Gastroesophageal sphincter (tissue), 4 donors: Measurements from ENCODE around the gene ZNF410. TPM values are rescaled to one million over a fixed set of nuclear protein-coding genes. Genes with fewer than 3 reads are reported as not detected.
A peak's percentile ranks its signal among the peaks of the same experiment; 100 is the strongest.

Experiments
- ATAC-seq: fragments of 150-250 bp; one replicate; pipeline ENCODE4 v1.9.1; 2016; ENCODE audit warnings: mild to moderate bottlenecking, moderate library complexity
- H3K27ac ChIP-seq, 4 donors: fragments of 200-600 bp; sonication (generic) in 3 of 4; 1 replicate in 3 of 4; 2 replicates in 1 of 4; pipeline ENCODE4 v1.5.1; 2016 to 2019
- H3K27me3 ChIP-seq: fragments of 200-600 bp; sonication (generic); one replicate; pipeline ENCODE4 v1.5.1; 2019
- H3K36me3 ChIP-seq, 2 donors: fragments of 200-600 bp; sonication (generic); one replicate each; pipeline ENCODE4 v1.5.1; 2019; ENCODE audit warnings: control low read depth in 1 of 2
- H3K4me1 ChIP-seq, 3 donors: fragments of 200-600 bp; sonication (generic); 1 replicate in 2 of 3; 2 replicates in 1 of 3; pipeline ENCODE4 v1.5.1; 2016 to 2019; ENCODE audit warnings: control low read depth in 2 of 3
- H3K4me3 ChIP-seq, 2 donors: fragments of 200-600 bp; sonication (generic); one replicate each; pipeline ENCODE4 v1.5.1; 2019; ENCODE audit warnings: mild to moderate bottlenecking in 1 of 2, moderate library complexity in 1 of 2
- H3K9me3 ChIP-seq, 3 donors: fragments of 200-600 bp; sonication (generic); one replicate each; pipeline ENCODE4 v1.5.1; 2017 to 2019; ENCODE audit warnings: control low read depth in 2 of 3
- CTCF ChIP-seq, 4 experiments: fragments of 200-600 bp in 2 of 4; fragments of 450-650 bp in 2 of 4; sonication (generic) in 1 of 4; IDR thresholded peaks; one replicate each; pipeline ENCODE4 v1.5.1; 2017 to 2019; ENCODE audit warnings: antibody characterized with exemption in 4 of 4, mild to moderate bottlenecking in 2 of 4, moderate library complexity in 2 of 4
- EP300 ChIP-seq: sonication (generic); formaldehyde crosslinking; IDR thresholded peaks from one replicate; pipeline ENCODE4 v1.6.1; 2017; ENCODE audit warnings: antibody characterized with exemption, mild to moderate bottlenecking
- POLR2A ChIP-seq, 2 donors: fragments of 450-650 bp; IDR thresholded peaks; one replicate each; pipeline ENCODE4 v1.6.1; 2017; ENCODE audit warnings: antibody characterized with exemption in 2 of 2, mild to moderate bottlenecking in 2 of 2, moderate library complexity in 1 of 2
- POLR2AphosphoS5 ChIP-seq: sonication (generic); formaldehyde crosslinking; IDR thresholded peaks from one replicate; pipeline ENCODE4 v1.6.1; 2017; ENCODE audit warnings: antibody characterized with exemption
- WGBS, 2 donors: methylation state at CpG; one replicate each; pipeline ENCODE4 v1.1.5; 2018; ENCODE audit warnings: low coverage in 1 of 2; 5-methylcytosine and 5-hydroxymethylcytosine counted together
- total RNA-seq, 4 donors: library from RNA; depleted of rRNA; stranded (reverse); fragments of >200 nt; gene quantifications; one replicate each; pipeline ENCODE4 v1.1.0, GENCODE V29; 2016

The ZNF410 gene
- total RNA-seq, 4 donors from 2014 or later, result 41.7 to 62.3 (median 52.5) TPM

- 0 to 2% methylated on average over 2 to 7 of the region's 7 CpGs for WGBS, 2 donors
- no peak for ATAC-seq
- peak overlapping the region; percentile 86 to 94 (median 92) for H3K27ac ChIP-seq
- no peaks in the 10 kb centered on the region for H3K27me3 ChIP-seq
- peak overlapping the region; percentile 88 for H3K4me3 ChIP-seq
- TF ChIP-seq POLR2AphosphoS5 (no peak), POLR2A (IDR thresholded peaks at IDR 0.05) (no peak), CTCF (IDR thresholded peaks at IDR 0.05) (no peak), EP300 (no peak)
- no peaks in the 10 kb centered on the region for H3K36me3 ChIP-seq
- peaks cover 0 to 49% (median 7%) of the 10 kb centered on the region in 3 donors for H3K4me1 ChIP-seq
- H3K9me3 ChIP-seq, result no peaks in the 10 kb centered on the region
Measured at GRCh38 chr14:73887318-73887616, 608 bp downstream of the ZNF410 start.

GRCh38 chr14:73887694-73888459, 1.2 kb downstream of the ZNF410 start:
- no peak for ATAC-seq

GRCh38 chr14:73888460-73888725, 1.7 kb downstream of the ZNF410 start:
- Histone ChIP-seq H3K36me3 (peaks cover 0 to 8% of the 10 kb centered on the region in 2 donors), H3K27me3 (no peaks in the 10 kb centered on the region), H3K27ac (peak overlapping the region in 1 of 4 donors; percentile 89), H3K4me3 (no peak overlapping the region), H3K4me1 (peaks cover 0 to 49% (median 7%) of the 10 kb centered on the region in 3 donors), H3K9me3 (no peaks in the 10 kb centered on the region)
- ATAC-seq, result no peak
- WGBS, 2 donors, result 39 to 40% methylated on average over 3 of the region's 3 CpGs
- TF ChIP-seq EP300, result no peak
- TF ChIP-seq CTCF (IDR thresholded peaks at IDR 0.05), result no peak
- no peak for TF ChIP-seq POLR2AphosphoS5
- no peak for TF ChIP-seq POLR2A (IDR thresholded peaks at IDR 0.05)

More at GRCh38 chr14:73887694-73888459, 1.2 kb downstream of the ZNF410 start:
- Histone ChIP-seq H3K9me3 (no peaks in the 10 kb centered on the region), H3K27me3 (no peaks in the 10 kb centered on the region), H3K4me1 (peaks cover 0 to 49% (median 7%) of the 10 kb centered on the region in 3 donors), H3K4me3 (peak overlapping the region; percentile 88), H3K27ac (peak overlapping the region in 3 of 4 donors; percentile 89 to 94 (median 94)), H3K36me3 (peaks cover 0 to 3% of the 10 kb centered on the region in 2 donors)
- WGBS, 2 donors, result 18 to 34% methylated on average over 3 to 7 of the region's 7 CpGs
- TF ChIP-seq POLR2A (IDR thresholded peaks at IDR 0.05), result no peak
- TF ChIP-seq POLR2AphosphoS5, result no peak
- TF ChIP-seq CTCF (IDR thresholded peaks at IDR 0.05), result no peak
- TF ChIP-seq EP300, result no peak

- no peak overlapping the region for H3K27ac ChIP-seq
- WGBS, 2 donors, result 55 to 68% methylated on average over 2 of the region's 2 CpGs
Measured at GRCh38 chr14:73888971-73889370, 2.3 kb downstream of the ZNF410 start.

More at GRCh38 chr14:73888971-73889370, 2.3 kb downstream of the ZNF410 start:
- TF ChIP-seq EP300 (no peak), POLR2AphosphoS5 (no peak), CTCF (IDR thresholded peaks at IDR 0.05) (no peak), POLR2A (IDR thresholded peaks at IDR 0.05) (no peak)
- Histone ChIP-seq H3K27me3 (no peaks in the 10 kb centered on the region), H3K4me1 (peaks cover 0 to 49% (median 7%) of the 10 kb centered on the region in 3 donors), H3K4me3 (no peak overlapping the region), H3K36me3 (peaks cover 0 to 14% of the 10 kb centered on the region in 2 donors), H3K9me3 (no peaks in the 10 kb centered on the region)
- no peak for ATAC-seq
